Activated T-cell treated with anti-CD3 and anti-CD28 coated beads, Interleukin-2, amount 50 U/mL, for 1 hour (primary cell): Measurements from ENCODE around the gene PSMC3IP.
A peak's percentile ranks its signal among the peaks of the same experiment; 100 is the strongest.
"Not testable (repeated sequence)": the region's sequence is repeated elsewhere in the genome, so short reads cannot be mapped to it uniquely, and the experiment has no call there.

Experiments used
- DNase-seq: peaks from one replicate; pipeline ENCODE4 v3.0.0-alpha.2; 2020

The PSMC3IP gene

DNA sequence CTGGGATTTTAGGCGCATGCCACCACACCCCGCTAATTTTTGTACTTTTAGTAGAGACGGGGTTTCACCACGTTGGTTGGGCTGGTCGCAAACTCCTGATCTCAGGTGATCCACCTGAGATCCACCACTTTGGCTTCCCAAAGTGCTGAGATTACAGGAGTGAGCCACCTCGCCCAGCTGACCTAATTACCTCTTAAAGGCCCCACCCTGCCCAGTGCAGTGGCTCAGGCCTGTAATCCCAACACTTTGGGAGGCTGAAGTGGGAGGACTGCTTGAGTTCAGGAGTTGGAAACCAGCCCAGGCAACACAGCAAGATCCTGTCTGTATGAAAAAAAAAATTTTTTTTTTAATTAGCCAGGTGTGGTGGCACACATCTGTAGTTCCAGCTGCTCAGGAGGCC lies 18.5 kb downstream of the PSMC3IP start:
- no peak for DNase-seq

DNA sequence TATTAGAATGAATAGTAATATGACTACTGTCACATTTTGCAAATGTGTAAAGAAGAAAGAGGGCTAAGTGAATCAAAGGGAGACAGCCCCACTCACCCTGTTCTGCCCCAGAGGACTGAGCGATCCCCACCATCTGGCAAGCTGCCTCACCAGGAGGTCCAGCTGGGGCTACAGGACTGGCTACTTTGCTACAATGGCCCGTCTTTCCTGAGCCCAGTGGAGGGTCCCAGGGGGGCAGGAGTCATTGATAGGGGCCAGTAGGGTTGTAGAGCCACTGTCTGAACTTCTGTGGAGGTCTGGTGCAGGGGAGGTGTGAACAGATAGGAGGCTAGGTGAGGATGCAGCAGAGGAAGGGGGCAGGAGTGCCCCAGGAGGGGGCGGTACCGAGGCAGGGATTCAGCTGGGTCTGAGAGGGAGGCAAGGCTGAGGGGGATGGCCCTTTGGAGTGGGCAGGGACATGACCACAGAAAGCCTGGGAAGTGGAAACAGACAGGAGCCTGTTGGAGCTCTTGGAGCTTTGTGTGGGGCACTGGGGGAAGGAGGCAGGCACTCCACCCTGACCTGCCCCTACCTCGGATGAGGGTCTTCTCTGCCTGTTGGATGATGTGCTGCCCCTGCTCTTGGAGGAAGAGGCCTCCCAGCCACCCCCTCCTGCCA lies 21.4 kb downstream of the PSMC3IP start:
- not testable (repeated sequence) for DNase-seq

DNA sequence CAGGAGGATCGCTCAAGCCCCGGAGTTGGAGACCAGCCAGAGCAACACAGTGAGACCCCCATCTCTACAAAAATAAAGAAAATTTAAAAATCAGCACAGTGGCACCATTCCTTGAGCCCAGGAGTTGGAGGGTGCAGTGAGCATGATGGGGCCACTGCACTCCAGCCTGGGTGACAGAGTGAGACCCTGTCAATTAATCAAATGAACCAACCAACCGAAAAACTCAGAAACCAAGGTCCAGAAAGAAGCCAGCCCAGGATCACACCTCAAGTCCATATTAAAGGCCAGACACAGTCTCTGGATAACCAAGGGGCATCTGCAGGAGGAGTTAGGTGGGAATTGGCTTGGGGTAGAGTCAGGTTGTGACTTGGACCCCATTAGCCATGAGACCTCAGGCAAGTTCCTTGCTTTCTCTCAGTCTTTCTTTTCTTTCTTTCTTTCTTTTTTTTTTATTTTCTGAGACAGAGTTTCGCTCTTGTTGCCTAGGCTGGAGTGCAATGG lies 22.4 kb downstream of the PSMC3IP start:
- DNase-seq, result no peak

DNA sequence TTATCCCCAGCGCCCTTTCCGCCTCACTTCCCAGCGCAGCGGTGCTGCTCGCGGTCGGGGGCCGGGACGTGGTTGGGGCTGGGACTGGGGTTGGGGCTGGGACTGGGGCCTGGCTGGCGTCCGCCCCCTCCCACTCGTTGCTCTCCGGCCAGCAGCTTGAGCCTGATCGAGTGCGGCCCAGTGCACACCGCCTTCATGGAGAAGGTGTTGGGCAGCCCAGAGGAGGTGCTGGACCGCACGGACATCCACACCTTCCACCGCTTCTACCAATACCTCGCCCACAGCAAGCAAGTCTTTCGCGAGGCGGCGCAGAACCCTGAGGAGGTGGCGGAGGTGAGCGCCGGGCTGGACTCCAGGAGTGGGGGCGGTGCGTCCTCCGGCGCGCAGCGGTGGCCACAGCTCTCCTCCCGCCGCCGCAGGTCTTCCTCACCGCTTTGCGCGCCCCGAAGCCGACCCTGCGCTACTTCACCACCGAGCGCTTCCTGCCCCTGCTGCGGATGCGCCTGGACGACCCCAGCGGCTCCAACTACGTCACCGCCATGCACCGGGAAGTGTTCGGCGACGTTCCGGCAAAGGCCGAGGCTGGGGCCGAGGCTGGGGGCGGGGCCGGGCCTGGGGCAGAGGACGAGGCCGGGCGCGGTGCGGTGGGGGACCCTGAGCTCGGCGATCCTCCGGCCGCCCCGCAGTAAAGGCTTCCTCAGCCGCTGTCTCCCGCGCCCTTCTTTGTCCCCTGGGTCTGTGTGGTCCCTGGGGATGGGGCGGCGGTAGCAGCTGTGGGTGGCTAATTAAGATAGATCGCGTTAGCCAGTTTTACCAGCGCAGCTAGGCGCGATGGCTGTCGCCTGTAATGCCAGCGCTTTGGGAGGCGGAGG lies 23.0 kb downstream of the PSMC3IP start:
- DNase-seq, result peak; percentile 72

DNA sequence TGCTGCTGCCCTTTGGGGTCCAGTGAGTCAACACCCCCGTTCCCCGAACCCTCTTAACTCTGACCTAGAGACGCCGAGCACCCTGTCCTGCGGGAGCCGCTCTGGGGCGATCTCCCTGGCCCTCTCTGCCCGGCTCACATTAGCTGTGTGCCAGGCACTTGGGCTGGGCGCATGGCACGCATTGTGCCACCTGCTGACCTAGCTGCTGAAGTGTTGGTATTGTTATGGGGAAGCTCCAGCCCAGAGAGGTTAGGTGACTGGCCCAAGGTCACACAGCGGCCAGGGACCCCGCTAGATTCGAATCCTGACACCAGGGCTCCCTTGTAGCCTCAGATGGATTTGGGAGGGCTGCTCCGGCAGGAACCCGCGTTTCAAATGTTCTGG lies 23.7 kb downstream of the PSMC3IP start:
- no peak for DNase-seq

DNA sequence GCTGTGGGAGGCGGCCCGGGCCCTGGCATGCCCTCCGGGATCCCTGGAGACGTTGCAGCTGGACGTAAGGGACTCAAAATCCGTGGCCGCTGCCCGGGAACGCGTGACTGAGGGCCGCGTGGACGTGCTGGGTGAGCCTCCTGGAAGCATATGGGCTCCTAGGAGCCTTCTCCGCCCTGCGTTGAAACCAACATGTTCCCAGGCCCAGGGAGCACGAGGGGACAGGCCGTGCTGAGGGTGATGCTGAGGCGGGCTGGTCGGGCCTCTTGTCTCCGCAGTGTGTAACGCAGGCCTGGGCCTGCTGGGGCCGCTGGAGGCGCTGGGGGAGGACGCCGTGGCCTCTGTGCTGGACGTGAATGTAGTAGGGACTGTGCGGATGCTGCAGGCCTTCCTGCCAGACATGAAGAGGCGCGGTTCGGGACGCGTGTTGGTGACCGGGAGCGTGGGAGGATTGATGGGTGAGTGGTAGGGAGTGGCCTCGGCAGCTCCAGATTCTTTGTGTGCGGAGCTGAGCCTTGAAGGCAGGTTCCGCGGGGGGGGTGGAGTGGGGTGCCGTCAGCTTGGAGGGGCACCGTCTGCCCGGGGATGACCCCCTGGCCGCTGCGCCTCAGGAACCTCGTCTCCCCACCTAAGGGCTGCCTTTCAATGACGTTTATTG lies 24.2 kb downstream of the PSMC3IP start:
- no peak for DNase-seq

DNA sequence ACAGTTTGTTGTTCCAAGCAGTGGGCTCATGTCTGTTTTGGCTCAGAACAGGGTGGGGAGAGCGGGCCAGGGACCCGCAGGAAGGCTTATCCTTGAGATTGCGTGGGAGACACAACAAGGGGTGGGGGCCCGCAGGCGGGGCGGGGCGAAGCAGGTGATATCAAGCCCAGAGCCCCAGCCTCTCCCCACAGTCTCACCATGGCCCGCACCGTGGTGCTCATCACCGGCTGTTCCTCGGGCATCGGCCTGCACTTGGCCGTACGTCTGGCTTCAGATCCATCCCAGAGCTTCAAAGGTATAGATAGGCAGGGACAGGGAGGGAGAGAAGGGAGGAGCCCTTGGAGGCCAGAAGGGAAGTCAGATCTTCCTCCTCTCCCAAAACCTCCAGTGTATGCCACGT lies 24.8 kb downstream of the PSMC3IP start, which contains the start of gene HSD17B1:
TSS of gene HSD17B1 (plus strand) at position 188 of the 400 bp plus-strand sequence. CDS start at position 199, 11 bp downstream.
- DNase-seq, result not testable (repeated sequence)

DNA sequence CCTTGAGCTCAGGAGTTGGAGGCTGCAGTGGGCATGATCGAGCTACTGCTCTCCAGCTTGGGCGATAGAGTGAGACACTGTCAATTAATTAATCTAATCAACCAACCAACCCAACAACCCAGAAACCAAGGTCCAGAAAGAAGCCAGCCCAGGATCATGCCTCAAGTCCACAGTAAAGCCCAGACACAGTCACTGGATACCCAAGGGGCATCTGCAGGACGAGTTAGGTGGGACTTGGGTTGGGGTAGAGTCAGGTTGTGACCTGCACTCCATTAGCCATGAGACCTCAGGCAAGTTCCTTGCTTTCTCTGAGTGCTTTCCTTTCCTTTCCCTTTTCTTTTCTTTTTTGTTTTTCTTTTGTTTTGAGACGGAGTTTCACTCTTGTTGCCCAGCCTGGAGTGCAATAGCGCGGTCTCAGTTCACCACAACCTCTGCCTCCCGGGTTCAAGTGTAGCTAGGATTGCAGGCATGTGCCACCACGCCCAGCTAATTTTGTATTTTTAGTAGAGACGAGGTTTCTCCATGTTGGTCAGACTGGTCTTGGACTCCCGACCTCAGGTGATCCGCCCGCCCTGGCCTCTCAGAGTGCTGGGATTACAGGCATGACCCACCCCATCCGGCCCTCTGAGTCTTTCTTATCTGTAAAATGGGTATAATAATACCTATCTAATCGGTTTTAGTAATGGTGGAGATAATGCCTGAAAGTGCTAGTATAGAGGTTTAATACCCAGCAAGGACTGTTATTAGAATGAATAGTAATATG lies 28.4 kb downstream of the PSMC3IP start:
- no peak for DNase-seq

DNA sequence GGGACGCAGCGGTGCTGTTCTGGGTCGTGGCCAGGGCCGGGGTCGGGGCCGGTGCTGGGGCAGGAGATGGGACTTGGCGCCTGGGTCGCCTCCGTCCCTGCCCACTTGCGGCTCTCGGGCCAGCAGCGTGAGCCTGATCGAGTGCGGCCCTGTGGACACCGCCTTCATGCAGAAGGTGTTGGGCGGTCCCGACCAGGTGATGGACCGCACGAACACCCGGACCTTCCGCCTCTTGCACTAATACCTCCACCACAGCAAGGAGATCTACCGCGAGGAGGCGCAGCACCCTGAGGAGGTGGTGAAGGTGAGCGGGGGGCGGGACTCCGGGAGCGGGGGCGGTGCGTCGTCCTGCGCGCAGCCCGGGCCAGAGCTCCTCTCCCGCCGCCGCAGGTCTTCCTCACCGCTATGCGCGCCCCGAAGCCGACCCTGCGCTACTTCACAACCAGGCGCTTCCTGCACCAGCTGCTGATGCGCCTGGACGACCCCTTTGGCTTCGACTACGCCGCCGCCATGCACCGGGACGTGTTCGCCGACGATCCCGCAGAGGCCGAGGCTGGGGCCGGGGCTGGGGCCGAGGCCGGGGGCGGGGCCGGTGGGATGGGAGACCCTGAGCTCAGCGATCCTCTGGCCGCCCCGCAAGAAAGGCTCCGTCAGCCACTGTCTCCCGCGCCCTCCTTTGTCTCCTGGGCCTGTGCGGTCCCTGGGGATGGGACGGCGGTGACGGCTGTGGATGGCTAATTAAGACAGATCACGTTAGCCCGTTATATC lies 29.3 kb downstream of the PSMC3IP start:
- DNase-seq, result peak; percentile 84

DNA sequence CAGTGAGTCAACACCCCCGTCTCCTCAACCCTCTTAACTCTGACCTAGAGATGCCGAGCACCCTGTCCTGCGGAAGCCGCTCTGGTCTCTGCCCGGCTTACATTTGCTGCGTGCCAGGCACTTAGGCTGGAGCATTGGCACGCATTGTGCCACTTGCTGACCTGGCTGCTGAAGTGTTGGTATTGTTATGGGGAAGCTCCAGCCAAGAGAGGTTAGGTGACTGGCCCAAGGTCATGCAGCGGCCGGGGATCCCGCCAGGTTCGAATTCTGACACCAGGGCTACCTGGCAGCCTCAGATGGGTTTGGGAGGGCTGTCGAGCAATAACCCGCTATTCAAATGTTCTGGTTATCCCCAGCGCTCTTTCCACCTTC lies 29.8 kb downstream of the PSMC3IP start:
- no peak for DNase-seq

DNA sequence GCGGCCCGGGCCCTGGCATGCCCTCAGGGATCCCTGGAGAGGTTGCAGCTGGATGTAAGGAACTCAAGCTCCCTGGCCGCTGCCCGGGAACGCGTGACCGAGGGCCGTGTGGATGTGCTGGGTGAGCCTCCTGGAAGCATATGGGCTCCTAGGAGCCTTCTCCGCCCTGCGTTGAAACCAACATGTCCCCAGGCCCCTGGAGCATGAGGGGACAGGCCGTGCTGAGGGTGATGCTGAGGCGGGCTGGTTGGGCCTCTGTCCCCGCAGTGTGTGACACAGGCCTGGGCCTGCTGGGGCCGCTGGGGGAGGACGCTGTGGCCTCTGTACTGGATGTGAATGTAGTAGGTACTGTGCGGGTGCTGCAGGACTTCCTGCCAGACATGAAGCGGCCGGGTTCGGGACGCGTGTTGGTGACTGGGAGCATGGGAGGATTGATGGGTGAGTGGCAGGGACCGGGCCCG lies 30.5 kb downstream of the PSMC3IP start:
- no peak for DNase-seq

DNA sequence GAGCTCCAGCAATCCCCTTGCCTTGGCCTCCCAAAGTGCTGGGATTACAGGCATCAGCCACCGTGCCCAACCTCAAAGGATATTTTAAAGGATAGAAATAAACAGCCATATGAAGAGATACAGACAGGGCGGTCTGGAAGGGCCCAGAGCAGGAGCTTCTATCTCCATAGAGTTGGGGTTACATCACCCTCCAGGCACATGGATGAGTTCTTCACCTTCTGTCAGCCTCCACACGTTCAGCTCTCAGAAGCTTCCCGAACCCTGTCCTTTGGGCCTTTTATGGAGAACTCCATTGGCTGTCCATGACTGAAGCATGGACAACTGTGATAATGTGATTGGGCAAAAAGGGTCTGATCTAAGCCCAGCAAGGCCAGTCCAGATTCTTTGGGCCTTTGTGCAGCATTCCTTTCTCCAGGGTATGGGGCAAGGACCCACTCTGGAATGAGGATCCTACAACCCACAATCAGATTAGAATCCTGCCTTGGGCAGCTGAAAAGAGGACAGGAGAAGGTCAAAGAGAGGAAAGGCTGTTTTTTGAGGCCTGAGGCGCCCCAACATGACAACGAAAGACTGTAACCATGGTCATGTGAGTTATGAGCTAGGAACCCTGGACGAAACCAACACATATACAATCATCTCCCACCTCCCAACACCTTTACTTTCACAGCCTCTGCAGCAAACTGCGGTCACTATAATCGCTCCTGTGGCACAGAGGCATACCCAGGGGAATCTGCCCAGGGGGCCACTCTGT lies 31.6 kb downstream of the PSMC3IP start:
- not testable (repeated sequence) for DNase-seq

DNA sequence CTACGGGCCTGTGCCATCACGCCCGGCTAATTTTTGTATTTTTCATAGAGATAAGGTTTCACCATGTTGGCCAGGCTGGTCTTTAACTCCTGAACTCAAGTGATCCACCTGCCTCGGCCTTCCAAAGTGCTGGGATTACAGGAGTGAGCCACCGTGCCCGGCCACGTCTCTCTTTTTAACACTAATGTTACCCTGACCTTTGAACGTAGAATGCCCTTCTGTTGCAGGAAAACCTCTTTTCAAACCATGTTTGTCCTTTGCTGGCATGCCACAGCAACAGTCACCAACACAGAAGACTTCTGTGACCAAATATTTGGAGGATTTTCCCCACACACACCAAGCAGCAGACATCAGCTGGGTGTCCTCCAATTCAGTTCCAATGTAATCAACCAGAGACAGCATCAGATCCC lies 32.6 kb downstream of the PSMC3IP start:
- DNase-seq, result no peak

DNA sequence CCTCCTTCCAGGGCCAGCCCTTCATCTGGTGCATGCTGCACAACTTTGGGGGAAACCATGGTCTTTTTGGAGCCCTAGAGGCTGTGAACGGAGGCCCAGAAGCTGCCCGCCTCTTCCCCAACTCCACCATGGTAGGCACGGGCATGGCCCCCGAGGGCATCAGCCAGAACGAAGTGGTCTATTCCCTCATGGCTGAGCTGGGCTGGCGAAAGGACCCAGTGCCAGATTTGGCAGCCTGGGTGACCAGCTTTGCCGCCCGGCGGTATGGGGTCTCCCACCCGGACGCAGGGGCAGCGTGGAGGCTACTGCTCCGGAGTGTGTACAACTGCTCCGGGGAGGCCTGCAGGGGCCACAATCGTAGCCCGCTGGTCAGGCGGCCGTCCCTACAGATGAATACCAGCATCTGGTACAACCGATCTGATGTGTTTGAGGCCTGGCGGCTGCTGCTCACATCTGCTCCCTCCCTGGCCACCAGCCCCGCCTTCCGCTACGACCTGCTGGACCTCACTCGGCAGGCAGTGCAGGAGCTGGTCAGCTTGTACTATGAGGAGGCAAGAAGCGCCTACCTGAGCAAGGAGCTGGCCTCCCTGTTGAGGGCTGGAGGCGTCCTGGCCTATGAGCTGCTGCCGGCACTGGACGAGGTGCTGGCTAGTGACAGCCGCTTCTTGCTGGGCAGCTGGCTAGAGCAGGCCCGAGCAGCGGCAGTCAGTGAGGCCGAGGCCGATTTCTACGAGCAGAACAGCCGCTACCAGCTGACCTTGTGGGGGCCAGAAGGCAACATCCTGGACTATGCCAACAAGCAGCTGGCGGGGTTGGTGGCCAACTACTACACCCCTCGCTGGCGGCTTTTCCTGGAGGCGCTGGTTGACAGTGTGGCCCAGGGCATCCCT lies 34.1 kb downstream of the PSMC3IP start:
- no peak for DNase-seq

DNA sequence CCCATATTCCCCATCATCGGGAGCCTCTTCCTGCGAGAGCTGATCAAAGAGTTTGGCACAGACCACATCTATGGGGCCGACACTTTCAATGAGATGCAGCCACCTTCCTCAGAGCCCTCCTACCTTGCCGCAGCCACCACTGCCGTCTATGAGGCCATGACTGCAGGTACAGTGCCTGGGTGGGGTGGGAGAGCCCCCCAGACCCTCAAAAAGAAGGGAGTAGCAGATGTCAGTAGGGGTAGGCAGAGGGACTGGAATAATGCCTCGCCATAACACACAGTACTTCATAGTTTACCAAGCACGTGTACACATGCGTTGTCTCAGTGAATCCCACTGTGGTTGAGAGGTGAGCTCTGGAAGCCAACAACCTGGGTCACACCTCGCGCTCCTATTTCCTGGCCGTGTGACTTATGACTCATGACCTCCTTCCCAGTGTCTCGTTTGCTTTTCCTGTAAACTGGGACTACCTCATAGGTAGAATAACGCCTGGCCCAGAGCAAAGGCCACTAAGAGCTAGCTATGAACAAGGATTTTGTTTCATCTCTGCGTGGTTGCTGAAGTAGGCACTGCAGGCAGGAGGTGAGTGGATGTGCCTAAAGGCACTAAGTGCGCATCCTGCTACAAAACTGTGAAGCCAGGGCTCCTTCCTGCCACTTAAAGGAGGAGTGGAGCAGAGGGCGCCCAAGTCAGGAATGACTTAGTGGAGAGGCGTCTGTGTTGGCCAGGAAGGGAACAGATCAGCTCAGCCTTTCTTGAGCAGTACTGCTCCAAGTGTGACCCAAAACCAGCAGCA lies 36.3 kb downstream of the PSMC3IP start:
- peak; percentile 37 for DNase-seq

DNA sequence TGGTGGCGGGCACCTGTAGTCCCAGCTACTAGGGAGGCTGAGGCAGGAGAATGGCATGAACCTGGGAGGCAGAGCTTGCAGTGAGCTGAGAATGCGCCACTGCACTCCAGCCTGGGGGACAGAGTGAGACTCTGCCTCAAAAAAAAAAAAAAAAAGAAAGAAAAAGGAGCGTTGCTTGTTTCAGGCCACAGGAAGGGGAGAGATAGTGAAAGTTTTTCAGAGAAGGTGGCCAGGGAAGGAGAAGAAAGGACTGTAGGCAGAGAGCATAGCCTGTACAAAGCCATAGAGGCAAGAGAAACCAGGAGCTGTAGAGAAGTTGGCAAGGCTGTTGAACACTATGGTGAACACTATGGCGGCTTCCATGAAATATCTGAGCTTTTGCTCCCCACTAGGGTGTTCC lies 37.0 kb downstream of the PSMC3IP start:
- not testable (repeated sequence) for DNase-seq

DNA sequence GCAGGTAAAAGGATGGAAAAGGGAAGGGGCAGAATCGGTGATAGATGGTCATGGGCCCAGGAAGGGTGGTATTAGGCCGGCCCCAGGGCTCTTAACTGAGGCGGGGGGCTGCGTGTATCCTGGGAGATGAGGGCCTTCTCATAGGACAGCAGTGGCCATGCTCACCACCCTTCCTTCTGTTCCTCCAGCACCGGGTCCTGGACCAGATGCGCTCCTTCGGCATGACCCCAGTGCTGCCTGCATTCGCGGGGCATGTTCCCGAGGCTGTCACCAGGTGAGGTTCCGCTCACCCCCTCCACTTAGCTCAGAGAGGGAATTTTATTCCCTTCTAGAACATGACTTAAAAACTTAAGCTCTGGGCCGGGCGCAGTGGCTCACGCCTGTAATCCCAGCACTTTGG lies 39.0 kb downstream of the PSMC3IP start:
- no peak for DNase-seq

DNA sequence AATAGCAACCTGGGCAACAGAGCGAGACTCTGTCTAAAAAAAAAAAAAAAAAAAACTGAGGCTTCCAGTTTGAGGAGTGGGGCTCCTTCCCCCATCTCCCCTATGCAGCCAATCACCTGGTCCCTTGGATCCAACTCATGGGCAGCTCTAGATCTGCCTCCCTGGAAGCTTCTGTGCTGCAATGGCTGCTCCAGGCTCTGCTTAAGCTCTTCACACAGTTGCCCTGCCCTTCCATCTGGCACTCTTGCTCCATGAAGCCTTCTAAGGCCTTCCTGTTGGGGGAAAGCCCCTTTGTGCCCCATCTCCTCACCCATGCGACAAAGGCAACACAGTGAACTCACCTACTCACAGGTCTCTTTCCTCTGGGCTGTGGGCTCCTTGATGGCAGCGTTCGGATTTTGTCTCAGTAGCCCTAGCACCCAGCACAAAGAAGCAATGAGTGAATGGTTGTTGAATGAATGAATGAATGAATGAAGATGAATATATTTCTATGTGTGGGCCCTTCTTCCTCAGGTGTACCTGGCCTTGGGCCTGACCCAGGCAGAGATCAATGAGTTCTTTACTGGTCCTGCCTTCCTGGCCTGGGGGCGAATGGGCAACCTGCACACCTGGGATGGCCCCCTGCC lies 39.6 kb downstream of the PSMC3IP start:
- DNase-seq, result no peak
